SK-N-MC (cell line): ENCODE results near the gene CTNND2.
A peak's percentile ranks its signal among the peaks of the same experiment; 100 is the strongest.

Source experiments
- DNase-seq: peaks from one replicate; pipeline ENCODE4 v3.0.0-alpha.2; 2011; ENCODE audit warnings: low read depth, low spot score
- H3K27ac ChIP-seq: fragments of 200-600 bp; sonication (generic); 2 replicates; pipeline ENCODE4 v1.5.1; 2016; ENCODE audit warnings: mixed run types
- H3K36me3 ChIP-seq: fragments of 200-600 bp; sonication (generic); 2 replicates; pipeline ENCODE4 v1.6.1; 2017; ENCODE audit warnings: antibody characterized with exemption, low read length, mixed read lengths; ENCODE audit not compliant: insufficient read depth
- H3K4me3 ChIP-seq: fragments of 200-600 bp; sonication (generic); 2 replicates; pipeline ENCODE4 v1.5.1; 2016
- H3K9ac ChIP-seq: fragments of 200-600 bp; sonication (generic); 2 replicates; pipeline ENCODE4 v1.8.0; 2017; ENCODE audit warnings: mixed run types, mixed read lengths; ENCODE audit not compliant: insufficient read length
- H3K9me3 ChIP-seq: fragments of 200-600 bp; sonication (generic); 2 replicates; pipeline ENCODE4 v1.6.1; 2017; ENCODE audit warnings: low read depth, mild to moderate bottlenecking, antibody characterized with exemption, low read length, moderate library complexity, mixed read lengths
- EZH2 ChIP-seq: fragments of 200-600 bp; sonication (generic); IDR thresholded peaks from one replicate; pipeline ENCODE4 v1.6.1; 2017; ENCODE audit warnings: antibody characterized with exemption
- FOXP2 ChIP-seq: optimal IDR thresholded peaks from 2 replicates; pipeline ENCODE3; 2011; ENCODE audit warnings: mild to moderate bottlenecking, moderate library complexity; ENCODE audit not compliant: insufficient read depth; ENCODE audit errors: extremely low read length, control extremely low read depth
- POLR2AphosphoS5 ChIP-seq: IDR thresholded peaks from 2 replicates; pipeline ENCODE4 v1.6.1; 2012; ENCODE audit warnings: mild to moderate bottlenecking, low read depth, low read length, borderline replicate concordance

CTNND2 gene

GRCh38 chr5:11892832-11893231 is 11.4 kb downstream of the CTNND2 start:
- H3K9ac ChIP-seq = no peak overlapping the region
- H3K27ac ChIP-seq = no peak overlapping the region
- H3K9me3 ChIP-seq = no peaks in the 10 kb centered on the region
- no peak overlapping the region for H3K4me3 ChIP-seq
- peaks cover 5% of the 10 kb centered on the region; the same call in 1 of the 2 replicates for H3K36me3 ChIP-seq
- TF ChIP-seq POLR2AphosphoS5 = no peak
- TF ChIP-seq EZH2 = no peak
- no peak for TF ChIP-seq FOXP2
- no peak for DNase-seq

DNA sequence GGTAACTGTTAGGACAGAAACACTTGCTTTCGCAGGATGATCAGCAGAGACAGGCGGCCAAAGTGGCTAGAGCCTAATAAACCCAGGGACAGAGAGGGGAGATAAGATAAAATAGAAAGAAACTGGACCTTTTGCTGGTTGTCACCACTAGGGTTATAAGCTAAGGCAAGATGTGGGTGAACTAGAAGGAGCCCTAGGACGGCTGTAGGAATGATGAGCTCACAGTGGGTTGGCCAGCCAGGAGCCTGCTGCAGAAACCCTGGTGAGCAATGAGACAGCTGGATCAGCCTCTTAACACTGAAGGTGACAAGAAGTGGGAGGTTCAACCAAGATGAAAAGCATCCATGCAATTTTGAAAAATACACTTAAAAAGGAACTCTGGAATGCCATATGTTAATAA is 13.5 kb downstream of the CTNND2 start:
- H3K36me3 ChIP-seq = no peaks in the 10 kb centered on the region; the same call in 1 of the 2 replicates
- TF ChIP-seq EZH2 (no peak), POLR2AphosphoS5 (no peak), FOXP2 (no peak)
- no peak for DNase-seq
- H3K27ac ChIP-seq = no peak overlapping the region
- H3K9me3 ChIP-seq = peaks cover 5% of the 10 kb centered on the region; the same call in 1 of the 2 replicates
- no peak overlapping the region for H3K9ac ChIP-seq
- H3K4me3 ChIP-seq = no peak overlapping the region

DNA sequence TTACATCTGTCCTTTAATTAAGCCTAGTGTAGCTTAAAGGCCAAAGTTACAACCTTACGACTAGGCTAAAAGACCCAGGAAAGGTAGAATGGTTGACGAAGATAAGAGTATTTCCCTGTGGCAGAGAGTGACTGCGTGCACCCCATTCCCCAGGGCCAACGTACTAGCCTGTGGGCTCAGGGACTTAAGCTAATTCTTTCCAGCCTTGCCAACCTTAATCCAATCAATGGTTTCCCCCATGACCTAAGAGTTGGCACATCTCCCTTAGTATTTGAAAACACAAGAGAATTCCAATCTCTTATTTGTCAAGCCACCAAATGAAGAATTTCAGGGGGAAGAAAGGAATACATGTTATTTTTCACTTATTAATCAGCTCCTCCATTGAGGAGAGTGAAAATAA is 16.0 kb downstream of the CTNND2 start:
- TF ChIP-seq FOXP2 (no peak), EZH2 (no peak), POLR2AphosphoS5 (no peak)
- no peak overlapping the region for H3K9ac ChIP-seq

DNA sequence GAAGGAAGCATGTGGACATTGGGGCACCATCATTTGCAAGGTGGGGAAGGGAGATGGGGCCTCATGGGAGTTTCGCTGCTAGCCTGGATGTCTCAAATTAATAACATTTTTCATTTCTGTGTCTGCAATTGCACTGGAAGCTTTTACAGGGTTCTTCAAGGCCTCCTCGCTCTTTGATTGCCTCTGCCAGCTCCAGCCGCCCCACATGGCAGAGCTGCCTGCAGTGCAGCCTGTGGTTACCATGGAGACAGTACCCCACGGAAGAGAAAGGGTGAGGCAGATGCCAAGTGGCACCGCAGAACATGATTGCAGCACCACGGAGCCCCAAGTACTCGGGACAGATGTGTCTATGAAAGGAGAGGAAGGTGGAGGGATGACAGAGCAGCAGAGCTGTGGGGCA is 25.4 kb downstream of the CTNND2 start:
- TF ChIP-seq POLR2AphosphoS5 (no peak), EZH2 (no peak), FOXP2 (no peak)
- no peak for DNase-seq
- peak overlapping the region; percentile 9 for H3K9ac ChIP-seq
- no peaks in the 10 kb centered on the region for H3K36me3 ChIP-seq
- H3K4me3 ChIP-seq = peak overlapping the region; percentile 26; the same call in 1 of the 2 replicates
- no peaks in the 10 kb centered on the region for H3K9me3 ChIP-seq
- peak overlapping the region; percentile 37; the same call in 1 of the 2 replicates for H3K27ac ChIP-seq

More for the DNA sequence above, 16.0 kb downstream of the CTNND2 start:
- Histone ChIP-seq H3K36me3 (no peaks in the 10 kb centered on the region; the same call in 1 of the 2 replicates), H3K27ac (no peak overlapping the region), H3K4me3 (no peak overlapping the region), H3K9me3 (peaks cover 5% of the 10 kb centered on the region; the same call in 1 of the 2 replicates)
- no peak for DNase-seq

DNA sequence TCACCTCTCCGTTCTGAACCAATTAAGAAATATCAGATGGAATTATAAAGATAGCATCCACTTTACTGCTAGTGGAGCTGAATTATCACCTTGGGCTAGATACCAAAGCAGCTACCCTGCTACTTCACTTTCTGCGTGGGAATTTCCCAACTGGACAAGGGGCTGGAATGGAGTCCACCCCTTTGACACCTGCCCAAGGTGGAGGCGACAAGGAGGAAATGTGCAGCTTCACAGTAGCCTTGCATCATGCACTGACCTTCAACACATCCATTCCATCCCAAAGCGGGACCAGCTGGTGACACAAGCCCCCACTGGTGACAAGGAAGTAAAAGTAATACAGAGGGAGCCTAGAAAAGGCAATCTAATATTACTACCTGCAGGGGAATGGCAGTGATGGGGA is 30.7 kb downstream of the CTNND2 start:
- Histone ChIP-seq H3K27ac (no peak overlapping the region), H3K36me3 (no peaks in the 10 kb centered on the region), H3K4me3 (no peak overlapping the region), H3K9me3 (no peaks in the 10 kb centered on the region), H3K9ac (no peak overlapping the region)
- no peak for TF ChIP-seq POLR2AphosphoS5
- TF ChIP-seq FOXP2 = no peak
- no peak for TF ChIP-seq EZH2
- DNase-seq = no peak

DNA sequence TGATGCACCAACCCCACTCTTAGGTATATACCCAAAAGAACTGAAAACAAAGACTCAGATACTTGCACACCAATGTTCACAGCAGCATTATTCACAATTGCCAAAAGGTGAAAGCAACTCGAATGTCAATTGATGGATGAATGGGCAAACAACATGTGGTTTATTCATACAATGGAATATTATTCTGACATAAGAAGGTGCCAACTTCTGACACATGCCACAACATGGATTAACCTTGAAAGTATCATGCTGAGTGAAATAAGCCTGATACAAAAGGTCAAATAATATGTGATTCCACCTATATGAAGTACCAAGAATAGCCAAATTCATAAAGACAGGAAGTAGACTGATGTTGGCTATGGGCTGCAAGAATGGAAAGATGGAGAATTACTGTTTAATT is 35.0 kb downstream of the CTNND2 start:
- Histone ChIP-seq H3K4me3 (no peak overlapping the region), H3K9ac (no peak overlapping the region), H3K36me3 (no peaks in the 10 kb centered on the region), H3K9me3 (no peaks in the 10 kb centered on the region), H3K27ac (no peak overlapping the region)
- DNase-seq = no peak
- TF ChIP-seq POLR2AphosphoS5 (no peak), FOXP2 (no peak), EZH2 (no peak)

GRCh38 chr5:11863911-11864310 is 40.3 kb downstream of the CTNND2 start:
- Histone ChIP-seq H3K27ac (no peak overlapping the region), H3K4me3 (no peak overlapping the region), H3K9ac (no peak overlapping the region), H3K36me3 (no peaks in the 10 kb centered on the region), H3K9me3 (no peaks in the 10 kb centered on the region)
- TF ChIP-seq POLR2AphosphoS5 (no peak), FOXP2 (no peak), EZH2 (no peak)
- DNase-seq = no peak

GRCh38 chr5:11857391-11857790 is 46.9 kb downstream of the CTNND2 start:
- TF ChIP-seq EZH2 (no peak), FOXP2 (no peak), POLR2AphosphoS5 (no peak)
- Histone ChIP-seq H3K27ac (no peak overlapping the region), H3K36me3 (no peaks in the 10 kb centered on the region), H3K9me3 (no peaks in the 10 kb centered on the region), H3K9ac (no peak overlapping the region), H3K4me3 (no peak overlapping the region)
- DNase-seq = no peak

GRCh38 chr5:11854936-11855335 is 49.3 kb downstream of the CTNND2 start:
- no peak overlapping the region for H3K4me3 ChIP-seq
- no peaks in the 10 kb centered on the region for H3K9me3 ChIP-seq
- H3K27ac ChIP-seq = no peak overlapping the region
- TF ChIP-seq FOXP2 (no peak), POLR2AphosphoS5 (no peak), EZH2 (no peak)
- no peak for DNase-seq
- no peaks in the 10 kb centered on the region for H3K36me3 ChIP-seq
- no peak overlapping the region for H3K9ac ChIP-seq
